HFF-Myc (cell line): Measurements from ENCODE around the gene LGR4.

ENCODE experiments used
- DNase-seq: peaks from one replicate; pipeline ENCODE4 v3.0.0-alpha.2; 2011; ENCODE audit warnings: low read depth; ENCODE audit errors: extremely low read depth
- H3K4me3 ChIP-seq: replicated peaks from 2 replicates; pipeline ENCODE4 v1.5.1; 2011; ENCODE audit warnings: low read depth, mild to moderate bottlenecking, control low read depth, low read length
- CTCF ChIP-seq: IDR thresholded peaks from 2 replicates; pipeline ENCODE4 v1.5.1; 2012; ENCODE audit warnings: mild to moderate bottlenecking, low read depth, low read length, control low read depth; ENCODE audit errors: missing control alignments

Gene LGR4

GRCh38 chr11:27512238-27512637 lies 39.6 kb upstream of the LGR4 start:
- no peak overlapping the region for H3K4me3 ChIP-seq
- DNase-seq = no peak
- no peak for TF ChIP-seq CTCF

- TF ChIP-seq CTCF = no peak
- no peak overlapping the region for H3K4me3 ChIP-seq
- no peak for DNase-seq
Measured at GRCh38 chr11:27509908-27510307, 37.3 kb upstream of the LGR4 start.

GRCh38 chr11:27507557-27508322 lies 35.1 kb upstream of the LGR4 start:
- DNase-seq = no peak
- H3K4me3 ChIP-seq = peak overlapping the region; percentile 87
- TF ChIP-seq CTCF = no peak

GRCh38 chr11:27506200-27507182 lies 33.9 kb upstream of the LGR4 start, which contains the start of gene LIN7C:
Gene LIN7C, minus strand, starts transcription at chr11:27506769. Its CDS starts 17 bp downstream, at chr11:27506752.
- no peak for TF ChIP-seq CTCF
- peak within 1 kb of the TSS; percentile 87 for H3K4me3 ChIP-seq
- peak; percentile 67 for DNase-seq

GRCh38 chr11:27505781-27506180 lies 33.2 kb upstream of the LGR4 start:
- H3K4me3 ChIP-seq = peak overlapping the region; percentile 87
- TF ChIP-seq CTCF = no peak
- DNase-seq = no peak

GRCh38 chr11:27504205-27504604 lies 31.6 kb upstream of the LGR4 start:
- TF ChIP-seq CTCF = no peak
- H3K4me3 ChIP-seq = no peak overlapping the region
- no peak for DNase-seq
